Gastroesophageal sphincter (tissue), 3 donors: ENCODE results near the gene UTS2B.

ENCODE experiments used
- CTCF ChIP-seq, 4 experiments: fragments of 200-600 bp in 2 of 4; fragments of 450-650 bp in 2 of 4; sonication (generic) in 1 of 4; IDR thresholded peaks; one replicate each; pipeline ENCODE4 v1.5.1; 2017 to 2019; ENCODE audit warnings: antibody characterized with exemption in 4 of 4, mild to moderate bottlenecking in 2 of 4, moderate library complexity in 2 of 4
- POLR2A ChIP-seq, 2 donors: fragments of 450-650 bp; IDR thresholded peaks; one replicate each; pipeline ENCODE4 v1.6.1; 2017; ENCODE audit warnings: antibody characterized with exemption in 2 of 2, mild to moderate bottlenecking in 2 of 2, moderate library complexity in 1 of 2

GRCh38 chr3:191282251-191283185 is 47.8 kb downstream of the UTS2B start:
- TF ChIP-seq CTCF (IDR thresholded peaks at IDR 0.05), result no peak
- TF ChIP-seq POLR2A (IDR thresholded peaks at IDR 0.05), result no peak
